HCT116 (cell line): ENCODE measurements around the gene FGF22. TPM values are rescaled to one million over a fixed set of nuclear protein-coding genes. Genes with fewer than 3 reads are reported as not detected.

Experiments used
- ATAC-seq: fragments of 200-7000 bp; cut with Tn5 transposase; 2 replicates; pipeline ENCODE4 v1.9.1; 2020; ENCODE audit warnings: mild to moderate bottlenecking, moderate library complexity
- BruUV-seq: library from RNA; stranded (reverse); fragments of 400-500 nt; replicated peaks from 2 replicates; lab custom pipeline; 2021; lab: Mats Ljungman, UMichigan
- CTCF ChIA-PET: fragments of 300-600 bp; sonication (Branson Sonifier 250); formaldehyde crosslinking; loops from one replicate; lab custom pipeline; 2021; ENCODE audit warnings: antibody characterized with exemption; lab: Charles Lee
- POLR2A ChIA-PET: fragments of 300-600, 350-600 bp; sonication (Branson Sonifier 250); formaldehyde crosslinking; loops from one replicate; lab custom pipeline; 2021; ENCODE audit warnings: antibody characterized with exemption; lab: Charles Lee
- RAD21 ChIA-PET, 2 experiments: fragments of 300-600 bp; sonication (Branson Sonifier 250); formaldehyde crosslinking; loops; one replicate each; lab custom pipeline; 2023; ENCODE audit warnings: low total read pairs in 2 of 2; ENCODE audit not compliant: uncharacterized antibody in 2 of 2, unreplicated experiment in 2 of 2, low non-redundant PET in 1 of 2; lab: Charles Lee
- DNase-seq: peaks from one replicate; pipeline ENCODE4 v3.0.0-alpha.2; 2010; ENCODE audit warnings: low read depth, low spot score
- H2AFZ ChIP-seq: fragments of 200-600 bp; shearing (Covaris generic), sonication (generic); 2 replicates; pipeline ENCODE4 v1.6.1; 2017; ENCODE audit warnings: low read depth, mixed run types, mixed read lengths, antibody characterized with exemption, low read length; ENCODE audit not compliant: poor library complexity, severe bottlenecking
- H3K27ac ChIP-seq: 2 replicates; pipeline ENCODE4 v1.5.1; 2012; ENCODE audit warnings: low read depth, low read length
- H3K27me3 ChIP-seq: fragments of 200-600 bp; sonication (generic); 2 replicates; pipeline ENCODE4 v1.6.1; 2016; ENCODE audit warnings: mixed run types, low read length, mixed read lengths; ENCODE audit not compliant: insufficient read depth
- H3K36me3 ChIP-seq, 2 experiments: fragments of 200-500 bp in 1 of 2; fragments of 200-600 bp in 1 of 2; sonication (Bioruptor generic) in 1 of 2; sonication (generic) in 1 of 2; 2 replicates each; pipeline versions ENCODE4 v1.5.1 to v1.6.1; 2014 to 2016; ENCODE audit warnings: low read length in 2 of 2, inconsistent platforms in 1 of 2, mixed read lengths in 1 of 2, mixed run types in 1 of 2; ENCODE audit not compliant: insufficient read depth in 2 of 2, control insufficient read depth in 1 of 2
- H3K4me1 ChIP-seq, 2 experiments: fragments of 200-600 bp in 1 of 2; sonication (generic) in 1 of 2; 2 replicates each; pipeline versions ENCODE4 v1.5.1 to v1.6.1; 2012 to 2017; ENCODE audit warnings: low read length in 2 of 2, inconsistent platforms in 1 of 2, mild to moderate bottlenecking in 1 of 2, mixed read lengths in 1 of 2, mixed run types in 1 of 2, moderate library complexity in 1 of 2; ENCODE audit not compliant: insufficient read depth in 2 of 2, control insufficient read depth in 1 of 2
- H3K4me2 ChIP-seq: fragments of 200-600 bp; sonication (generic); 2 replicates; pipeline ENCODE4 v1.6.1; 2017; ENCODE audit warnings: mixed run types, low read length, mixed read lengths
- H3K4me3 ChIP-seq, 2 experiments: fragments of 200-600 bp in 1 of 2; sonication (generic) in 1 of 2; replicated peaks in 1 of 2; 2 replicates each; pipeline ENCODE4 v1.5.1; 2011 to 2016; ENCODE audit warnings: low read length in 2 of 2, control low read depth in 1 of 2, low read depth in 1 of 2, mild to moderate bottlenecking in 1 of 2, mixed read lengths in 1 of 2, mixed run types in 1 of 2
- H3K79me2 ChIP-seq: fragments of 200-600 bp; sonication (generic); 2 replicates; pipeline ENCODE4 v1.6.1; 2017; ENCODE audit warnings: mild to moderate bottlenecking, mixed run types, low read length, moderate library complexity, mixed read lengths; ENCODE audit not compliant: insufficient read depth
- H3K9ac ChIP-seq: fragments of 200-600 bp; sonication (generic); 2 replicates; pipeline ENCODE4 v1.6.1; 2016; ENCODE audit warnings: low read length, mixed read lengths
- H3K9me2 ChIP-seq: fragments of 200-600 bp; sonication (generic), shearing (Covaris generic); 2 replicates; pipeline ENCODE4 v1.6.1; 2017; ENCODE audit warnings: mixed run types, mild to moderate bottlenecking, moderate library complexity; ENCODE audit not compliant: insufficient read depth
- H3K9me3 ChIP-seq, 2 experiments: fragments of 200-500 bp in 1 of 2; fragments of 200-600 bp in 1 of 2; sonication (Bioruptor generic) in 1 of 2; sonication (generic) in 1 of 2; 2 replicates each; pipeline ENCODE4 v1.6.1; 2014 to 2017; ENCODE audit warnings: low read length in 2 of 2, mixed read lengths in 2 of 2, inconsistent platforms in 1 of 2, low read depth in 1 of 2, mild to moderate bottlenecking in 1 of 2, mixed run types in 1 of 2, moderate library complexity in 1 of 2; ENCODE audit not compliant: control insufficient read depth in 1 of 2, insufficient read depth in 1 of 2
- H4K20me1 ChIP-seq: fragments of 200-600 bp; sonication (generic), shearing (Covaris generic); 2 replicates; pipeline ENCODE4 v1.6.1; 2017; ENCODE audit warnings: mixed run types, mild to moderate bottlenecking, moderate library complexity; ENCODE audit not compliant: insufficient read depth
- ATF3 ChIP-seq: IDR thresholded peaks from 2 replicates; pipeline ENCODE4 v1.6.1; 2012
- CEBPB ChIP-seq: IDR thresholded peaks from 2 replicates; pipeline ENCODE4 v1.6.1; 2012; ENCODE audit warnings: low read depth
- CTCF ChIP-seq, 3 experiments: fragments of 200-600 bp in 1 of 3; sonication (generic) in 1 of 3; IDR thresholded peaks in 2 of 3; conservative IDR thresholded peaks in 1 of 3; 2 replicates each; pipeline ENCODE4 v1.5.1; 2012 to 2017; ENCODE audit warnings: low read depth in 2 of 3, low read length in 2 of 3, antibody characterized with exemption in 1 of 3, borderline replicate concordance in 1 of 3, control low read depth in 1 of 3, mild to moderate bottlenecking in 1 of 3, mixed read lengths in 1 of 3, mixed run types in 1 of 3, moderate library complexity in 1 of 3; ENCODE audit not compliant: insufficient read depth in 1 of 3
- EGR1 ChIP-seq: IDR thresholded peaks from 2 replicates; pipeline ENCODE4 v1.6.1; 2012; ENCODE audit warnings: low read depth
- ELF1 ChIP-seq: IDR thresholded peaks from 2 replicates; pipeline ENCODE4 v1.6.1; 2012; ENCODE audit warnings: low read depth, borderline replicate concordance
- EZH2 ChIP-seq: fragments of 200-600 bp; sonication (generic); IDR thresholded peaks from 2 replicates; pipeline ENCODE4 v1.6.1; 2017; ENCODE audit warnings: antibody characterized with exemption, mixed run types
- EZH2phosphoT487 ChIP-seq: fragments of 200-600 bp; IDR thresholded peaks from 2 replicates; pipeline ENCODE4 v1.6.1; 2018; ENCODE audit warnings: antibody characterized with exemption, borderline replicate concordance
- FOSL1 ChIP-seq: IDR thresholded peaks from 2 replicates; pipeline ENCODE4 v1.6.1; 2012; ENCODE audit warnings: low read depth
- POLR2A ChIP-seq: IDR thresholded peaks from 2 replicates; pipeline ENCODE4 v1.7.0; 2011; ENCODE audit warnings: borderline replicate concordance; ENCODE audit not compliant: insufficient read depth, insufficient read length; ENCODE audit errors: extremely low read depth
- POLR2AphosphoS5 ChIP-seq: IDR thresholded peaks from 2 replicates; pipeline ENCODE4 v1.6.1; 2011; ENCODE audit warnings: mild to moderate bottlenecking, low read depth, low read length, moderate library complexity
- REST ChIP-seq: IDR thresholded peaks from 2 replicates; pipeline ENCODE4 v1.6.1; 2012; ENCODE audit warnings: low read depth
- SIN3A ChIP-seq: IDR thresholded peaks from 2 replicates; pipeline ENCODE4 v1.6.1; 2012; ENCODE audit warnings: low read depth
- SP1 ChIP-seq: IDR thresholded peaks from 2 replicates; pipeline ENCODE4 v1.6.1; 2012; ENCODE audit warnings: low read depth
- SRF ChIP-seq: IDR thresholded peaks from 2 replicates; pipeline ENCODE4 v1.6.1; 2012; ENCODE audit warnings: low read depth
- TCF7L2 ChIP-seq: IDR thresholded peaks from 2 replicates; pipeline ENCODE4 v1.7.0; 2011; ENCODE audit warnings: borderline replicate concordance, inconsistent platforms; ENCODE audit not compliant: insufficient read depth, insufficient read length; ENCODE audit errors: extremely low read depth
- YY1 ChIP-seq: IDR thresholded peaks from 2 replicates; pipeline ENCODE4 v1.6.1; 2011; ENCODE audit warnings: low read length, low read depth, moderate library complexity, mild to moderate bottlenecking; ENCODE audit not compliant: insufficient replicate concordance; ENCODE audit errors: extremely low read depth
- ZBTB33 ChIP-seq: IDR thresholded peaks from 2 replicates; pipeline ENCODE4 v1.6.1; 2011; ENCODE audit warnings: mild to moderate bottlenecking, low read length, moderate library complexity; ENCODE audit not compliant: insufficient replicate concordance; ENCODE audit errors: extremely low read depth
- ZFX ChIP-seq: fragments of 450-650 bp; IDR thresholded peaks from 2 replicates; pipeline ENCODE4 v1.6.1; 2017
- intact Hi-C: fragments of 100-400 bp; cut with micrococcal nuclease; formaldehyde crosslinking; loops from 2 replicates; pipeline ENCODE4 v1.10.0; 2022
- total RNA-seq: library from RNA; stranded (reverse); gene quantifications from one replicate; pipeline ENCODE4 v1.2.1, GENCODE V29; 2021; ENCODE audit not compliant: unreplicated experiment

FGF22 gene
- total RNA-seq, 1 experiment from 2014 or later: 1.5 TPM

GRCh38 chr19:633068-633785 is 6.5 kb upstream of the FGF22 start, which contains the start of gene POLRMT:
Gene POLRMT (minus strand): TSS chr19:633537. CDS start chr19:633512, 25 bp downstream.
- Histone ChIP-seq H3K27ac (peak within 1 kb of the TSS; percentile 83), H4K20me1 (no peaks in the 10 kb centered on the region), H3K27me3 (no peaks in the 10 kb centered on the region), H3K9me2 (no peaks in the 10 kb centered on the region), H3K4me1 (peaks cover 8 to 16% of the 10 kb centered on the region in 2 experiments; a peak in 2 of 4 replicates), H3K36me3 (peaks cover 11 to 28% of the 10 kb centered on the region in 2 experiments), H3K4me3 (peak within 1 kb of the TSS; percentile 85 to 97), H3K9ac (peak within 1 kb of the TSS; percentile 91), H3K4me2 (peak within 1 kb of the TSS; percentile 85), H2AFZ (no peak within 1 kb of the TSS), H3K79me2 (peaks cover 47% of the 10 kb centered on the region), H3K9me3 (no peaks in the 10 kb centered on the region)
- POLR2A ChIA-PET: no interaction called here
- peak; percentile 95 for DNase-seq
- RAD21 ChIA-PET: interaction anchor here in 1 of 2 experiments (0.6 kb wide), 1 partner anchor 119 kb away, joined by 4 read pairs; no protein-coding TSS in a partner anchor
- TSS peak; percentile 70 for BruUV-seq
- intact Hi-C loops: no loop called here
- CTCF ChIA-PET: interaction anchor here (1.3 kb wide), 1 partner anchor 122 kb away, joined by 3 read pairs; no protein-coding TSS in a partner anchor
- peak; percentile 89 for ATAC-seq
- TF ChIP-seq EZH2phosphoT487: no peak
- peak; percentile 15 for TF ChIP-seq ZBTB33
- TF ChIP-seq EZH2: no peak
- peak; percentile 71 for TF ChIP-seq YY1
- no peak for TF ChIP-seq SIN3A
- peak; percentile 36; the same call in 1 of the 2 replicates for TF ChIP-seq EGR1
- TF ChIP-seq ATF3: no peak
- TF ChIP-seq ELF1: no peak; the same call in 1 of the 2 replicates
- TF ChIP-seq TCF7L2: peak; percentile 82
- no peak for TF ChIP-seq FOSL1
- TF ChIP-seq CEBPB: no peak
- TF ChIP-seq REST: no peak
- TF ChIP-seq CTCF (IDR thresholded peaks at IDR 0.05 in 2 of 3, conservative IDR thresholded peaks at IDR 0.05 in 1 of 3; ENCODE audit: borderline replicate concordance in 1 of 3, insufficient read depth in 1 of 3, low read depth in 2 of 3, low read length in 2 of 3): no peak
- peak; percentile 81 for TF ChIP-seq POLR2AphosphoS5
- TF ChIP-seq SP1: peak; percentile 91
- peak; percentile 82; the same call in 1 of the 2 replicates for TF ChIP-seq ZFX
- peak; percentile 68 for TF ChIP-seq POLR2A
- TF ChIP-seq SRF: no peak
